Erythroblast (primary cell): Measurements from ENCODE around the gene FZR1.

Experiments used
- GATA1 ChIP-seq: IDR thresholded peaks from 2 replicates; pipeline ENCODE4 v1.6.1; 2011; ENCODE audit warnings: low read depth, mild to moderate bottlenecking, control low read depth, low read length, moderate library complexity
- POLR2A ChIP-seq: IDR thresholded peaks from 2 replicates; pipeline ENCODE4 v1.6.1; 2011; ENCODE audit warnings: mild to moderate bottlenecking, low read length

DNA sequence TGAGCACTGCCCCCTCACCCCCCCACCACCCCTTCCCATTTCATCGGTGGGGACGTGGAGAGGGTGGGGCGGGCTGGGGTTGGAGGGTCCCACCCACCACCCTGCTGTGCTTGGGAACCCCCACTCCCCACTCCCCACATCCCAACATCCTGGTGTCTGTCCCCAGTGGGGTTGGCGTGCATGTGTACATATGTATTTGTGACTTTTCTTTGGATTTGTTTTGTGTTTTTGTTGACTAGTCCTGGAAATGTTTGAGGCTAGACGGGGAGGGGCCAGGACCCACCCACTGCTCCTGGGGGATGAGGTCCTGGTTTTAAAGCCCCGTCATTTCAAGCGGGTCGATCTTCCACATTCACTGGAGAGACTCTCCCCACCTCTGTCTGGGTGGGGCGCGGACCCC lies 29.9 kb downstream of the FZR1 start:
- TF ChIP-seq POLR2A (no peak), GATA1 (no peak)
